GM19025 (cell line): ENCODE measurements around the gene RAD9A.

Source experiments
- ATAC-seq: cut with Tn5 transposase; IDR thresholded peaks from one replicate; pipeline ENCODE4 v1.9.1; 2021; ENCODE audit warnings: mild to moderate bottlenecking, low read depth, moderate library complexity; ENCODE audit not compliant: unreplicated experiment

The RAD9A gene

GRCh38 chr11:67436459-67437081 lies 44.8 kb downstream of the RAD9A start:
- no peak for ATAC-seq

GRCh38 chr11:67437082-67437808 lies 45.5 kb downstream of the RAD9A start, which contains the start of gene PTPRCAP:
TSS of gene PTPRCAP (minus strand) at chr11:67437682. CDS start at chr11:67437619, 63 bp downstream.
- ATAC-seq: no peak

- ATAC-seq: no peak
Measured at GRCh38 chr11:67437809-67438157, 46.0 kb downstream of the RAD9A start.

GRCh38 chr11:67438158-67438902 lies 46.5 kb downstream of the RAD9A start:
- no peak for ATAC-seq

- no peak for ATAC-seq
Measured at GRCh38 chr11:67439321-67440228, 47.8 kb downstream of the RAD9A start.

- ATAC-seq: no peak
Measured at GRCh38 chr11:67440229-67441097, 48.7 kb downstream of the RAD9A start.

GRCh38 chr11:67441098-67441563 lies 49.3 kb downstream of the RAD9A start:
- ATAC-seq: no peak

GRCh38 chr11:67441731-67442351 lies 50.1 kb downstream of the RAD9A start:
- ATAC-seq: no peak

GRCh38 chr11:67442504-67443404 lies 51.0 kb downstream of the RAD9A start:
- no peak for ATAC-seq

- ATAC-seq: no peak
Measured at GRCh38 chr11:67445515-67445914, 53.7 kb downstream of the RAD9A start.
